CD4-positive, alpha-beta T cell (primary cell): Measurements from ENCODE around the gene ICAM1. TPM values are rescaled to one million over a fixed set of nuclear protein-coding genes. Genes with fewer than 3 reads are reported as not detected.
"Not testable (repeated sequence)": the region's sequence is repeated elsewhere in the genome, so short reads cannot be mapped to it uniquely, and the experiment has no call there.

Source experiments
- ATAC-seq: fragments of 200-7000 bp; cut with Tn5 transposase; one replicate; pipeline ENCODE4 v1.10.0; 2022; ENCODE audit warnings: mild to moderate bottlenecking; ENCODE audit not compliant: poor library complexity
- CTCF ChIA-PET: fragments of 350-600 bp; sonication (Branson Sonifier 250); formaldehyde crosslinking; loops from one replicate; lab custom pipeline; 2021; ENCODE audit warnings: antibody characterized with exemption, inconsistent platforms; lab: Charles Lee
- POLR2A ChIA-PET: fragments of 350-600 bp; sonication (Branson Sonifier 250); formaldehyde crosslinking; loops from one replicate; lab custom pipeline; 2021; ENCODE audit warnings: antibody characterized with exemption, inconsistent platforms; lab: Charles Lee
- DNase-seq, 14 experiments: peaks; one replicate each; pipeline ENCODE4 v3.0.0-alpha.2; 2013 to 2020; ENCODE audit warnings: mixed read lengths in 2 of 14
- H3K27ac ChIP-seq, 2 donors: one replicate each; pipeline versions ENCODE4 v1.5.1 to v1.7.0; 2013; ENCODE audit warnings: low read length in 2 of 2, low read depth in 1 of 2, mild to moderate bottlenecking in 1 of 2
- H3K27me3 ChIP-seq, 2 experiments: 1 replicate in 1 of 2; 2 replicates in 1 of 2; pipeline versions ENCODE4 v1.6.1 to v1.7.0; 2013; ENCODE audit warnings: low read length in 2 of 2, control low read depth in 1 of 2, mild to moderate bottlenecking in 1 of 2, moderate library complexity in 1 of 2; ENCODE audit not compliant: insufficient read depth in 2 of 2, control insufficient read depth in 1 of 2
- H3K36me3 ChIP-seq: one replicate; pipeline ENCODE4 v1.6.1; 2013; ENCODE audit warnings: low read length, control low read depth; ENCODE audit not compliant: insufficient read depth
- H3K4me1 ChIP-seq: one replicate; pipeline ENCODE4 v1.6.1; 2013; ENCODE audit warnings: low read length, control low read depth; ENCODE audit not compliant: insufficient read depth
- H3K4me3 ChIP-seq: one replicate; pipeline ENCODE4 v1.5.1; 2013; ENCODE audit warnings: mild to moderate bottlenecking, low read length, moderate library complexity
- H3K9me3 ChIP-seq, 2 experiments: 1 replicate in 1 of 2; 2 replicates in 1 of 2; pipeline versions ENCODE4 v1.6.1 to v1.7.0; 2013; ENCODE audit warnings: low read length in 2 of 2, mild to moderate bottlenecking in 2 of 2, control low read depth in 1 of 2, moderate library complexity in 1 of 2; ENCODE audit not compliant: control insufficient read depth in 1 of 2, insufficient read depth in 1 of 2
- H3K27ac Mint-ChIP-seq: one replicate; pipeline ENCODE4 v1.8.0; 2020; ENCODE audit warnings: mixed read lengths
- H3K27me3 Mint-ChIP-seq: one replicate; pipeline ENCODE4 v1.8.0; 2021; ENCODE audit warnings: mixed read lengths
- H3K36me3 Mint-ChIP-seq: one replicate; pipeline ENCODE4 v1.8.0; 2021; ENCODE audit warnings: low read depth, mixed read lengths
- H3K4me1 Mint-ChIP-seq: one replicate; pipeline ENCODE4 v1.8.0; 2021; ENCODE audit warnings: low read depth, mixed read lengths
- H3K4me3 Mint-ChIP-seq: one replicate; pipeline ENCODE4 v1.8.0; 2020; ENCODE audit warnings: mild to moderate bottlenecking, mixed read lengths
- H3K9me3 Mint-ChIP-seq: one replicate; pipeline ENCODE4 v1.8.0; 2020; ENCODE audit warnings: mixed read lengths
- intact Hi-C, 2 experiments: fragments of 100-400 bp; cut with DNase I in 1 of 2; cut with micrococcal nuclease in 1 of 2; formaldehyde crosslinking; loops; one replicate each; pipeline versions ENCODE4 v1.15.1 to v1.9.0; 2023 to 2025; cut with DNase I, micrococcal nuclease
- total RNA-seq, 174 experiments: library from RNA in 2 of 174; stranded (reverse) in 2 of 174; gene quantifications; one replicate each; pipeline ENCODE4 v1.2.3 and lab custom pipeline; 2021 to 2026
- TF ChIP-seq, protein P1 (sequence below): fragments of 200-600 bp; IDR thresholded peaks from one replicate; pipeline ENCODE4 v1.8.0; 2022; ENCODE audit warnings: antibody characterized with exemption, mild to moderate bottlenecking

Gene ICAM1
- total RNA-seq, 2 experiments from 2014 or later: 7.0 to 7.4 TPM

DNA sequence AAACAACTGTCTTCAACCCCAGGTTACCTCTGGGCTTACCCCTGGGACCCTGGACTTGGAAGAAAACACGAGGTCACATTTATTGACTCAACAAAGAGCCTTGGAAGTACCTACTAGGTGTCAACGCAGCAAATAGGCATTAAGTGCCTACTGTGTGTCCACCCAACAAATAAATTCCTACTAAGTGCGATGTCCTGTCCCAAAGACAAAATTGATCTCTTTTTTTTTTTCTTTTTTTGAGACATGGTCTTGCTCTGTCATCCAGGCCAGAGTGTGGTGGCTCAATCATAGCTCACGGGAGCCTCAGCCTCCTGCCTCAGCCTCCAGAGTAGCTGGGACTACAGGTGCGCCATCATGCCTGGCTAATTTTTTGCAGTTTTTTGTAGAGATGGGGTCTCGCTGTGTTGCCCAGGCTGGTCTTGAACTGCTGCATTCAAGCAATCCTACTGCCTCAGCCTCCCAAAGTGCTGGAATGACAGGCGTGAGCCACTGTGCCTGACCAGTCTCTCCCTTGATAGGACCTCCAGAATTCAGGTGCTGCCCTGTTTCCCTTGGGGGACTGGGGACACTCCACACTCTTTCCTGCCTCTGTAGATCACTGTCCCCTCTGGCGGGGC is 39.2 kb upstream of the ICAM1 start:
- Mint-ChIP-seq H3K36me3 (no peaks in the 10 kb centered on the region), H3K27ac (peak overlapping the region; percentile 92), H3K27me3 (no peaks in the 10 kb centered on the region), H3K4me3 (peak overlapping the region; percentile 90), H3K9me3 (no peaks in the 10 kb centered on the region), H3K4me1 (peaks cover 31% of the 10 kb centered on the region)
- H3K36me3 ChIP-seq: no peaks in the 10 kb centered on the region
- ATAC-seq (no peak), DNase-seq (no peak)
- peak overlapping the region; percentile 86 to 90 for H3K27ac ChIP-seq
- ChIA-PET CTCF (interaction anchor here (0.9 kb wide), 1 partner anchor 27 kb away, joined by 3 read pairs; no protein-coding TSS in a partner anchor), POLR2A (interaction anchor here (0.7 to 0.9 kb wide), 2 partner anchors 20 to 127 kb away, joined by 3 to 6 read pairs; partner anchors contain the start of gene MRPL4)
- TF ChIP-seq, protein P1, sequence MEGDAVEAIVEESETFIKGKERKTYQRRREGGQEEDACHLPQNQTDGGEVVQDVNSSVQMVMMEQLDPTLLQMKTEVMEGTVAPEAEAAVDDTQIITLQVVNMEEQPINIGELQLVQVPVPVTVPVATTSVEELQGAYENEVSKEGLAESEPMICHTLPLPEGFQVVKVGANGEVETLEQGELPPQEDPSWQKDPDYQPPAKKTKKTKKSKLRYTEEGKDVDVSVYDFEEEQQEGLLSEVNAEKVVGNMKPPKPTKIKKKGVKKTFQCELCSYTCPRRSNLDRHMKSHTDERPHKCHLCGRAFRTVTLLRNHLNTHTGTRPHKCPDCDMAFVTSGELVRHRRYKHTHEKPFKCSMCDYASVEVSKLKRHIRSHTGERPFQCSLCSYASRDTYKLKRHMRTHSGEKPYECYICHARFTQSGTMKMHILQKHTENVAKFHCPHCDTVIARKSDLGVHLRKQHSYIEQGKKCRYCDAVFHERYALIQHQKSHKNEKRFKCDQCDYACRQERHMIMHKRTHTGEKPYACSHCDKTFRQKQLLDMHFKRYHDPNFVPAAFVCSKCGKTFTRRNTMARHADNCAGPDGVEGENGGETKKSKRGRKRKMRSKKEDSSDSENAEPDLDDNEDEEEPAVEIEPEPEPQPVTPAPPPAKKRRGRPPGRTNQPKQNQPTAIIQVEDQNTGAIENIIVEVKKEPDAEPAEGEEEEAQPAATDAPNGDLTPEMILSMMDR: no peak
- H3K4me3 ChIP-seq: peak overlapping the region; percentile 96
- intact Hi-C loops: loop anchor here (5.0 kb wide), 1 partner anchor 34 kb away; no protein-coding TSS in a partner anchor
- no peaks in the 10 kb centered on the region for H3K9me3 ChIP-seq
- H3K4me1 ChIP-seq: peaks cover 64% of the 10 kb centered on the region
- H3K27me3 ChIP-seq: no peaks in the 10 kb centered on the region

DNA sequence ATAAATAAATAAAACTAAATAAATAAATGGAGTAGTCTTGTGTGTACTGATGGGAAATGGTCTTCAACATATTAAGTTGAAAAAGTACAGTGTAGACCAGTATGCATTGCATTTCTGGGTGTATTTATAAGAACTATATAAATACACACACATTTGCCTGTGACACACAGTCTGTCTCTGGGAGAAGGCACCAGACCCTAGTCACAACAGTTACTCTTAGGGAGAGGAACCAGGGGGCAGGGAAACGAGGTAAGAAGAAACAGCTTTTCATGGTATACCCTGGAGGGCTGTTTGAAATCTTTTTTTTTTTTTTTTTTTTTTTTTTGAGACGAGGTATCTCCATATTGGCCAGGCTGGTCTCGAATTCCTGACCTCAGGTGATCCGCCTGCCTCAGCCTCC is 37.0 kb upstream of the ICAM1 start:
- Histone ChIP-seq H3K27me3 (no peaks in the 10 kb centered on the region), H3K4me3 (no peak overlapping the region), H3K36me3 (no peaks in the 10 kb centered on the region), H3K4me1 (peaks cover 56% of the 10 kb centered on the region), H3K9me3 (no peaks in the 10 kb centered on the region), H3K27ac (no peak overlapping the region)
- no peaks in the 10 kb centered on the region for H3K27me3 Mint-ChIP-seq
- DNase-seq: no peak
- peaks cover 30% of the 10 kb centered on the region for H3K4me1 Mint-ChIP-seq
- H3K9me3 Mint-ChIP-seq: no peaks in the 10 kb centered on the region
- TF ChIP-seq, protein P1: no peak
- ChIA-PET CTCF (interaction anchor here (2.0 kb wide), 1 partner anchor 16 kb away, joined by 12 read pairs; no protein-coding TSS in a partner anchor), POLR2A (interaction anchor here (0.6 kb wide), 1 partner anchor 137 kb away, joined by 3 read pairs; no protein-coding TSS in a partner anchor)
- intact Hi-C loops: loop anchor here (5.0 kb wide), 1 partner anchor 37 kb away; no protein-coding TSS in a partner anchor
- ATAC-seq: no peak
- H3K27ac Mint-ChIP-seq: peak overlapping the region; percentile 24
- no peak overlapping the region for H3K4me3 Mint-ChIP-seq
- H3K36me3 Mint-ChIP-seq: no peaks in the 10 kb centered on the region

DNA sequence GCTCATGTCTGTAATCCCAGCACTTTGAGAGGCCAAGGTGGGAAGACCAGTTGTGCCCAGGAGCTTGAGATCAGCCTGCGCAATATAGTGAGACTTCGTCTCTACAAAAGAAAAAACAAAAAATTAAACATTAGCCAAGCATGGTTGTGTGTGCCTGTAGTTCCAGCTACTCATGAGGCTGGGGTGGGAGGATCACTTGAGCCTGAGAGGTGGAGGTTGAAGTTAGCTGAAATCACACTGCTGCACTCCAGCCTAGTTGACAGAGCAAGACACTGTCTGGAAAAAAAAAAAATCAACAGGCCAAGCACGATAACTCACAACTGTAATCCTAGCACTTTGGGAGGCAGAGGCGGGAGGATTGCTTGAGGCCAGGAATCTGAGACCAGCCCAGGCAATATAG is 35.9 kb upstream of the ICAM1 start:
- TF ChIP-seq, protein P1: no peak
- Mint-ChIP-seq H3K36me3 (no peaks in the 10 kb centered on the region), H3K4me1 (peaks cover 22% of the 10 kb centered on the region), H3K9me3 (no peaks in the 10 kb centered on the region), H3K27me3 (no peaks in the 10 kb centered on the region), H3K27ac (peak overlapping the region; percentile 96), H3K4me3 (peak overlapping the region; percentile 40)
- no peak overlapping the region for H3K4me3 ChIP-seq
- no peaks in the 10 kb centered on the region for H3K36me3 ChIP-seq
- CTCF ChIA-PET: interaction anchor here (1.5 to 2.0 kb wide), 2 partner anchors 15 to 182 kb away, joined by 3 to 12 read pairs; no protein-coding TSS in a partner anchor
- intact Hi-C loops: no loop called here
- DNase-seq: no peak
- POLR2A ChIA-PET: interaction anchor here (0.6 to 2.3 kb wide), 3 partner anchors 15 to 300 kb away, joined by 4 to 9 read pairs (median 5); no protein-coding TSS in a partner anchor
- H3K27ac ChIP-seq: no peak overlapping the region
- H3K4me1 ChIP-seq: peaks cover 45% of the 10 kb centered on the region
- no peaks in the 10 kb centered on the region for H3K27me3 ChIP-seq
- no peaks in the 10 kb centered on the region for H3K9me3 ChIP-seq
- ATAC-seq: no peak

DNA sequence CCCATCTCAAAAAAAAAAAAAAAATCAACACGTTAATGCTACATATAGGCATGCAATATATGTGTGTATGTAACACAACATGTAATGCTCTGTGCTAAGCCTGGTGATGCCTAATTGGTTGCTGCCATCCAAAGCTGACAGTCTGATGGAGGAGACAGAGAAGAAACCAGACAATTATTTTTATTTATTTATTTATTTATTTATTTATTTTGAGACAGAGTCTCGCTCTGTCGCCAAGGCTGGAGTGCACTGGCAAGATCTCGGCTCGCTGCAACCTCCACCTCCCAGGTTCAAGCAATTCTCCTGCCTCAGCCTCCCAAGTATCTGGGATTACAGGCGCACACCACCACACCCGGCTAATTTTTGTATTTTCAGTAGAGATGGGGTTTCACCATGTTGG is 35.5 kb upstream of the ICAM1 start:
- H3K9me3 Mint-ChIP-seq, H3K36me3 Mint-ChIP-seq, DNase-seq, intact Hi-C loops, ATAC-seq, H3K36me3 ChIP-seq, H3K9me3 ChIP-seq, H3K4me3 ChIP-seq, H3K27me3 Mint-ChIP-seq, H3K27me3 ChIP-seq: not testable (repeated sequence)
- ChIA-PET CTCF (interaction anchor here (1.2 to 2.3 kb wide), 3 partner anchors 15 to 181 kb away, joined by 3 to 26 read pairs (median 3); no protein-coding TSS in a partner anchor), POLR2A (interaction anchor here (0.6 to 2.3 kb wide), 10 partner anchors 12 to 301 kb away, joined by 3 to 9 read pairs (median 4); partner anchors contain the start of genes ICAM4 and MRPL4)
- Histone ChIP-seq H3K27ac (peak overlapping the region; percentile 89 to 93), H3K4me1 (peaks cover 41% of the 10 kb centered on the region)
- peak overlapping the region; percentile 40 for H3K4me3 Mint-ChIP-seq
- peaks cover 22% of the 10 kb centered on the region for H3K4me1 Mint-ChIP-seq
- peak overlapping the region; percentile 96 for H3K27ac Mint-ChIP-seq
